Esophagus (tissue), 2 donors: ENCODE measurements around the gene STAG1. TPM values are rescaled to one million over a fixed set of nuclear protein-coding genes. Genes with fewer than 3 reads are reported as not detected.
"Not testable (repeated sequence)": the region's sequence is repeated elsewhere in the genome, so short reads cannot be mapped to it uniquely, and the experiment has no call there.

ENCODE experiments used
- H3K27ac ChIP-seq, 2 donors: one replicate each; pipeline ENCODE4 v1.5.1; 2013; ENCODE audit warnings: low read depth in 2 of 2, mild to moderate bottlenecking in 2 of 2, inconsistent platforms in 1 of 2, low read length in 1 of 2, moderate library complexity in 1 of 2
- H3K27me3 ChIP-seq, 2 donors: one replicate each; pipeline ENCODE4 v1.6.1; 2013; ENCODE audit warnings: low read length in 2 of 2, control low read depth in 1 of 2, mild to moderate bottlenecking in 1 of 2; ENCODE audit not compliant: insufficient read depth in 2 of 2, control insufficient read depth in 1 of 2
- H3K36me3 ChIP-seq, 2 donors: one replicate each; pipeline ENCODE4 v1.6.1; 2013; ENCODE audit warnings: low read length in 1 of 2; ENCODE audit not compliant: control insufficient read depth in 2 of 2, insufficient read depth in 2 of 2
- H3K4me1 ChIP-seq, 2 donors: one replicate each; pipeline ENCODE4 v1.6.1; 2013; ENCODE audit warnings: low read length in 1 of 2; ENCODE audit not compliant: control insufficient read depth in 2 of 2, insufficient read depth in 2 of 2
- H3K4me3 ChIP-seq, 2 donors: one replicate each; pipeline ENCODE4 v1.5.1; 2013; ENCODE audit warnings: low read length in 2 of 2, mild to moderate bottlenecking in 2 of 2, low read depth in 1 of 2, moderate library complexity in 1 of 2
- H3K9me3 ChIP-seq, 2 donors: one replicate each; pipeline ENCODE4 v1.6.1; 2013; ENCODE audit warnings: mild to moderate bottlenecking in 2 of 2, low read depth in 1 of 2, low read length in 1 of 2, moderate library complexity in 1 of 2; ENCODE audit not compliant: control insufficient read depth in 2 of 2, insufficient read depth in 1 of 2
- WGBS, 2 donors: extraction: QIAGEN DNeasy Blood & Tissue Kit; methylation state at CpG; one replicate each; pipeline ENCODE4 v1.1.7; 2013; 5-methylcytosine and 5-hydroxymethylcytosine counted together
- polyA plus RNA-seq, 2 donors: library from polyadenylated mRNA; stranded (reverse); fragments of 200-250 nt; gene quantifications; one replicate each; pipeline ENCODE4 v1.2.3, GENCODE V29; 2013
- donor health status: healthy with polysubstance abuse.
- donor health status: Bipolar disorder and iron deficiency.

The STAG1 gene
- polyA plus RNA-seq, 2 donors: 7.1 to 8.3 TPM

- 94% methylated on average over 3 of the region's 3 CpGs for WGBS, 2 donors
- Histone ChIP-seq H3K9me3 (no peaks in the 10 kb centered on the region), H3K36me3 (no peaks in the 10 kb centered on the region), H3K4me1 (no peaks in the 10 kb centered on the region), H3K27ac (no peak overlapping the region), H3K27me3 (no peaks in the 10 kb centered on the region), H3K4me3 (no peak overlapping the region)
Observed at GRCh38 chr3:136390574-136390973, 361.6 kb downstream of the STAG1 start.

GRCh38 chr3:136387031-136387430, 365.1 kb downstream of the STAG1 start:
- Histone ChIP-seq H3K27me3 (no peaks in the 10 kb centered on the region), H3K36me3 (no peaks in the 10 kb centered on the region), H3K4me3 (no peak overlapping the region), H3K27ac (no peak overlapping the region), H3K9me3 (no peaks in the 10 kb centered on the region), H3K4me1 (no peaks in the 10 kb centered on the region)
- WGBS, 2 donors: 43 to 57% methylated on average over 1 of the region's 1 CpG

GRCh38 chr3:136385457-136385856, 366.7 kb downstream of the STAG1 start:
- Histone ChIP-seq H3K27me3 (no peaks in the 10 kb centered on the region), H3K4me3 (no peak overlapping the region), H3K36me3 (no peaks in the 10 kb centered on the region), H3K27ac (no peak overlapping the region), H3K4me1 (no peaks in the 10 kb centered on the region), H3K9me3 (no peaks in the 10 kb centered on the region)
- whole genome bisulfite sequencing, 2 donors: 88 to 92% methylated on average over 2 of the region's 2 CpGs

- Histone ChIP-seq H3K4me3 (no peak overlapping the region), H3K27ac (no peak overlapping the region), H3K4me1 (no peaks in the 10 kb centered on the region), H3K9me3 (no peaks in the 10 kb centered on the region), H3K36me3 (no peaks in the 10 kb centered on the region), H3K27me3 (no peaks in the 10 kb centered on the region)
- WGBS, 2 donors: 87 to 93% methylated on average over 2 of the region's 2 CpGs
Observed at GRCh38 chr3:136381051-136381450, 371.1 kb downstream of the STAG1 start.

GRCh38 chr3:136380530-136380929, 371.6 kb downstream of the STAG1 start:
- no peak overlapping the region for H3K4me3 ChIP-seq
- 79 to 81% methylated on average over 6 of the region's 6 CpGs for WGBS, 2 donors

GRCh38 chr3:136378011-136378410, 374.2 kb downstream of the STAG1 start:
- H3K4me1 ChIP-seq: no peaks in the 10 kb centered on the region
- 57 to 63% methylated on average over 1 of the region's 1 CpG for whole genome bisulfite sequencing, 2 donors
- no peaks in the 10 kb centered on the region for H3K27me3 ChIP-seq
- no peaks in the 10 kb centered on the region for H3K9me3 ChIP-seq
- H3K27ac ChIP-seq: no peak overlapping the region
- H3K4me3 ChIP-seq: no peak overlapping the region
- H3K36me3 ChIP-seq: no peaks in the 10 kb centered on the region

More at GRCh38 chr3:136380530-136380929, 371.6 kb downstream of the STAG1 start:
- H3K9me3 ChIP-seq: no peaks in the 10 kb centered on the region
- H3K4me1 ChIP-seq: no peaks in the 10 kb centered on the region
- H3K27ac ChIP-seq: no peak overlapping the region
- no peaks in the 10 kb centered on the region for H3K27me3 ChIP-seq
- H3K36me3 ChIP-seq: no peaks in the 10 kb centered on the region

GRCh38 chr3:136377508-136377907, 374.7 kb downstream of the STAG1 start:
- H3K4me1 ChIP-seq: no peaks in the 10 kb centered on the region
- no peaks in the 10 kb centered on the region for H3K36me3 ChIP-seq
- H3K27ac ChIP-seq: no peak overlapping the region
- H3K4me3 ChIP-seq: no peak overlapping the region
- H3K27me3 ChIP-seq: no peaks in the 10 kb centered on the region
- WGBS, 2 donors: 56 to 58% methylated on average over 2 of the region's 2 CpGs
- no peaks in the 10 kb centered on the region for H3K9me3 ChIP-seq

- H3K36me3 ChIP-seq, H3K9me3 ChIP-seq, H3K27me3 ChIP-seq, H3K4me1 ChIP-seq, H3K4me3 ChIP-seq, H3K27ac ChIP-seq: not testable (repeated sequence)
- 94 to 98% methylated on average over 5 of the region's 5 CpGs for WGBS, 2 donors
Observed at GRCh38 chr3:136375800-136376199, 376.4 kb downstream of the STAG1 start.

- Histone ChIP-seq H3K27me3 (no peaks in the 10 kb centered on the region), H3K36me3 (no peaks in the 10 kb centered on the region), H3K4me3 (no peak overlapping the region), H3K9me3 (no peaks in the 10 kb centered on the region), H3K27ac (no peak overlapping the region), H3K4me1 (no peaks in the 10 kb centered on the region)
Observed at GRCh38 chr3:136366289-136366688, 385.9 kb downstream of the STAG1 start.

GRCh38 chr3:136353461-136353860, 398.7 kb downstream of the STAG1 start:
- Histone ChIP-seq H3K4me1 (no peaks in the 10 kb centered on the region), H3K9me3 (peaks cover 0 to 2% of the 10 kb centered on the region in 2 donors), H3K27ac (no peak overlapping the region), H3K36me3 (peaks cover 0 to 4% of the 10 kb centered on the region in 2 donors), H3K27me3 (no peaks in the 10 kb centered on the region), H3K4me3 (no peak overlapping the region)
- WGBS, 2 donors: 72 to 86% methylated on average over 2 of the region's 2 CpGs
